ENCODE measurements around the gene CAPSL.
"Not testable (repeated sequence)": the region's sequence is repeated elsewhere in the genome, so short reads cannot be mapped to it uniquely, and the experiment has no call there.

The CAPSL gene

DNA sequence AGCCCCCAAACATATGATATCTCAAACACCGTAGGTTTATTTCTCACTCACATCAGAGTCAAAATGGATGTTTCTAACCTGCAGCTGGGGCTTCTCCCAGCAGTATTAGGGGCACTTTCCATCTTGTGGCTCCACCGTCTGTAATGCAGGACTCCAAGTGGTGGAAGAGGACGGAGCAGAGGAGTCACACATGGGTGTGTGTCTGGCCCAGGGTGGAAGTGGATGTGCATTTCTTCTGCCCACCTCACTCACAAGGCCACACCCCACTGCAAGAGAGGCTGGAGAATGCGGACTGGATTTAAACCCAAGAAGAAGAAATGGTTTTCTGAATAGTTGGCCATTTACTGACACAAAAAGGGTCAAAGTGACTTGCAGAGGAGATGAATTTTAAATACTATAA lies 67.8 kb downstream of the CAPSL start:
- no peak for DNase-seq

DNA sequence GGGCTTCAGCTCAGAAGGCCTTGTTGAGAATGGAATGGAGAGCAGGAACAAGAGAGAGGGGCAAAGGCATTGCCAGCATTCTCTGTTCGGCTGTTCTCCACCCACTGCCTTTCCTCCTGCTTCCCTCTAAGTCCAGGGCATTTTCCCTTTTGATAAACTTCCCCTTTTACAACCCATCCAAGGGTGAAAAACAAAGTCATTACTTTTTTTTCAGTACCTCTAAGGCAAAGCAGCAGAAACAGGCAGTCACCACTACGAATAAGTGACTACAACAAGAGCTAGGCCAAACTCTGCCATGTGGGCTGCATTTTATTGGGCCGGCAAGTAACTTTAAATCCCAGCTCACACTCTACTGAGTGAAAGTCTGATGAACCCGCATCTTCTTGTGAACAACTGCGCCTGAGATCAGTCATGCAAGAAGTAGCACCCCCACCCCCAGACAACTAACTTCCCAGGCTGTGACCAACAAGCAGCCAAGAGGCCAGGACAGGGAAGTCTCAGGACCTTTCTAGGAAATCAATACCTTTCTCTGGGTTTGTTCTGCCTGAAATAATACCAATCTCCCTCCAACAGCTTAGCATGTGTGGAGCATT lies 68.6 kb downstream of the CAPSL start:
- DNase-seq: no peak

DNA sequence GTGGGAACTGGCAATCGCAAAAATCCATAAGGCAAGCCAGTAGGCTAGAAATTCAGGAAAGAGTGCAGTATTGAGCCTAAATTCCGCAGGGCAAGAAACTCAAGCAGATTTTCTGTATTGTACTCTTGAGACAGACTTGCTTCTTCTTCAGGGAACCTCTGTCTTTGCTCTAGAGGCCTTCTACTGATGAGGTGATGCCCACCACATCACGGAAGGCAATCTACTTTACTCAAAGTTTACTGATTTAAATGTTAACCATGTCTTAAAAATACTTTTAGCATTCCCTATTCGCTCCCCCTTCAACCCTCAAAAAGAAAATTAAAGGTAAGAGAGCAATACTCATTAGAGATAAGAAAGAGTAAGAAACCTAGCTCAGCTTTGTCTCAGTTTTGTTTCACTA lies 70.4 kb downstream of the CAPSL start:
- no peak for DNase-seq

DNA sequence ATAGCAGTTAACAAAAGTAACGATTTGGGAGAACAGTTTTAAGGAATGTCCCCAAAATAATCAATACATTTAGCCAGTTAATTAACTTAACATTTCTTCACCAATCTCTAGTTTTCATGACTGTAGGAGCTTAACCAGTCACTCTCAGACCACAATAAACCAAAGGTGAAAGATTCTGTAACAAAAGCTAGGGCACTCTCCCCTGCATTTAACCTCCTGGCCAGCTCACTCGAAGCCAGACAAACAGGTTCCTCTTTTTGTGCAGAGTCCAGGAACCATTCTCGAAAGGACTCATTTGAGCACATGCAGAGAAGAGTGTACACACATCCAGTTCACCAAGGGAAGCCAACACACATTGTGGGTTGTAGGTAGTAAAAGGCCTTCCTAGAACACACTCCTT lies 75.3 kb downstream of the CAPSL start:
- peak; percentile 30 for DNase-seq

- no peak for DNase-seq
These were observed 76.3 kb downstream of the CAPSL start for GRCh38 chr5:35862126-35862525.

DNA sequence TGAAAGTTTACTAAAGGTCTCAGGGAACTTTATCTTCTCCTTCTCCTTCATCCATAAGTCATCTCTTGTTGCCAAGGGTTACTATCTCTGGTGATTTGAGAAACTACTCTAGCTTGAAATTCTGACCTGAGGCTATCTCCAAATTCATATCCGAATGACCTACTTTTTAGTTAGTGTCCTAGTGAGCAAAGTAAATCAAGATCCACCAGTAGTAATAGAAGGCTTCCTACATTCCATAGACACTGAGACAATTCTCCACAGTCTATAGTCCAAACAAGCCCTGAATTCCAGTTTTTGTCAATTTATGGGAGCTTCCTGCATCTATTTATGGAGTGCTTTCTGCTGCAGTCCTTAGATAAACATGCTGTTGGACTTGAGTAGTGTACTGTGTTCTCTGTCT lies 76.7 kb downstream of the CAPSL start:
- DNase-seq: no peak

DNA sequence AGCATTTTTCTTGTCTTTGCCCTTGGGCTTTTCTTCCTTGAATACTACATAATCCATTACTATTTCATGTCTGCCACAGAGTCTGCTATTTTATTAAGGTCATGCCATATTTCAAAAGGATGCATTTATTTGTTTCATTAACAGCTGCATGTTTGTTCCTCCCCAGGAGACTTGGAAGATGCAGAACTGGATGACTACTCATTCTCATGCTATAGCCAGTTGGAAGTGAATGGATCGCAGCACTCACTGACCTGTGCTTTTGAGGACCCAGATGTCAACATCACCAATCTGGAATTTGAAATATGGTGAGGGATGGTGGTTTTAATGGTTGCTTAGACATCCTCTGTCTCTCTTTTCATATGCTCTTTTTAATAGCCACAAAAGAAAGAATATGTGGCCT lies 77.7 kb downstream of the CAPSL start:
- DNase-seq: no peak

DNA sequence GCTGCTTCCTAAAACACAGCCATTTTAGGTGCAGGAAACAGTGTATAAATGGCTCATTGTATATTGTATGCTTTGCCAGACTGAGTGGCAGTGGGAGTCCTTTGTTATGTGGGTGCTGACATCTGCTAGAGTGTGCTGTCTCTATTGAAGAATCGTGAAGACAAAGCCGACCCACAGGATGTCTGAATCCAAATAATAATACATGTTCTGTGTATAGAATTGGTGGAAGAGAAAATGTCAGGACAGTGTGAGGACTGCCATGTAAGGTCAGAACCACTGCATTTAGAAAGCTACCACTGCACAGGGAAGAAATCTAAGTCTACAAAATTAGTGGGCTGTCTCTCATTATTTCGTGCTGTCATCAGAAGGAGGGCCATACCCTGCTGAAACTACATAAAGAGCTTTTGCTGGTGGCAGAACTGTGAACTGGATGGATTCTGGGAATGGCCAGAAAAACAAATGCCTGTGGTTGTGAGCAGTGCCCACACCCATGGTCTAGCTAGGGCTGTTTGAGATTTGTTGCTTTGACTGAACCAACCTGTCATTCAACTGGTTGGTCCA lies 79.2 kb downstream of the CAPSL start:
- no peak for DNase-seq

DNA sequence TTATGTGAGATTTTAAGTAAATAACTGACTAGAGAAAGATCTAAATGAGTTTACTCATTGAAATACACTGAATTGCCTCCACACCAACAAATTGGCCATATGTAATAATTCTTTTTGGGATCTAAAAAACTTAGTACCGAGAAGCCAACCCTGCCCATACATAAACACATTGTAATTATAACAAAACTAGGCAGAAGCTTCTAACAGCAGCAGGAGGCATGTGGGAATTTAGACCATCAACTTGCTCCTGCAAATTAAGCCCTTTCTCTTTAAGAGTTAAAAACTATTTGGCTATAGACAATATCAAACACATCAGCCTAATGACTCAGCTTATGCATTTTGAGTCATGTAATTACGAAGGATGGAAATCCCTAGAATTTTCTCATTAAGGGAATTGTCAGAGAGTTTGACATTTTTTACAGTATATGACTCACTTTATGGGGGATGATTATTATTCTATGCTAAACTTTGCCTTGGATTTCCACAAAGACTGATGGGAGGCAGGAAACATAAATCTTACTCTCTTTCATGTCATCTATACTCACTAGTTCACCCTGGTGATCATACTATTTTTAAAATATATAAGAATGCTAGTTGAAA lies 80.7 kb downstream of the CAPSL start:
- DNase-seq: no peak

DNA sequence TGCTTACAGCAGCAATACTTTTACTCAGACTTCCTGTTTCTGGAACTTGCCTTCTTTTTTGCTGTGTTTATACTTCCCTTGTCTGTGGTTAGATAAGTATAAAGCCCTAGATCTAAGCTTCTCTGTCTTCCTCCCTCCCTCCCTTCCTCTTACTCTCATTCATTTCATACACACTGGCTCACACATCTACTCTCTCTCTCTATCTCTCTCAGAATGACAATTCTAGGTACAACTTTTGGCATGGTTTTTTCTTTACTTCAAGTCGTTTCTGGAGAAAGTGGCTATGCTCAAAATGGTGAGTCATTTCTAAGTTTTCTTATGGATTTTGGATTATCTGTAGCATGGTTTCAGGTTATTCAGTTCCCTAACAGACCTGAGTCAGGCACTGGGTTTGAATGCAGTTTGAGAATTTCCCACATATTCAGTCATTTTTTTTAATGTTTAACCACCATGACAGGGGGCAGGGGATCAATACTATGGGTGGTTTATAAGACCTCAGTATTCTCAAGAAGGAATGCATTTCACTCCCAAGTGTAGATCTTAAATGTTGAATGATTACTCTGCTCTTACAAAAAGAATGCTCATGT lies 81.6 kb downstream of the CAPSL start, which contains the start of gene IL7R:
Gene IL7R, plus strand, starts transcription at position 127 of the 587 bp plus-strand sequence. Its CDS starts 87 bp downstream, at position 214.
- DNase-seq: peak; percentile 58

- DNase-seq: not testable (repeated sequence)
These were observed 82.1 kb downstream of the CAPSL start for GRCh38 chr5:35856186-35856764.

DNA sequence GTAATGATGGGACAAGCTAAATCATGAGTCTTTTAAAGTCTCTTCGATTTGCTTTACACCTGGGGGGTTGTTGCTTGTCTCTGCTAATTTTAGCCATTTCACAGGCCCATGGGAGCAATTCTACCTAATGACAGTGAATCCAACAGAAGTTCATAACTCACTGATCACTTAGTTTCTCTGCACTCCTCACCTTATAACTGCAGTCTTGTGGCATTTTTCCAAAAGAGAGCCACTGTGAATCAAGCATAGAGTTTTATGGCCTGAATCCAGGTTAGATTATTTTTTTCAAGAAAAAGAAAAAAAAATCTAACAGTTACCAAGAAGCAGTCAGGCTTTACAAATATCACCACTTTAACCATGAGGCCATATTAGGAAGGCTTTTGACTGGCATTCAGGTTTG lies 83.2 kb downstream of the CAPSL start:
- no peak for DNase-seq

Measured in hematopoietic multipotent progenitor cell treated with erythropoietin and hydrocortisone succinate and interleukin-3 and kit ligand, for 6 days (in vitro differentiated cells).